ENCODE results near the gene KCNMA1.

The KCNMA1 gene

DNA sequence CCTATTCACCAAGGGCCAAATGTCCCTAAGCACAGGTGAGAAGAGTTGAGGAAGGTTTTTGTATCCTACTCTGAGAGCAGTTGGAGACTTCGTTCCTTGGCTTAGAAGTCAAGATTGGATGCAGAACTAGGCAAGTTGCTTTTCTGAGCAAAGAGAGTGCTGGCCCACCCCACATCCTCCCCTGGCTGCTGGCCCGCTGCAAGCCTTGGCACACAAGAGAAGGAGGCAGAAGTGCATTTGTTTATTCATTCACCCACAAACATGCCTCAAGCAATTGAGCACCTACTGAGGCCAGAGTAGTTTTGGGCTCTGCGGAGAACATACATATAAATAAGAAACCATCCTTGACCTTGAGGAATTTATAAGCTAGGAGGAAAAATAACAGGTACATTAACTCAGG, 318.9 kb downstream of the KCNMA1 start:
- in situ Hi-C loops (cut with MboI; ENCODE audit: low sequenced_read_pairs), result no loop called here

DNA sequence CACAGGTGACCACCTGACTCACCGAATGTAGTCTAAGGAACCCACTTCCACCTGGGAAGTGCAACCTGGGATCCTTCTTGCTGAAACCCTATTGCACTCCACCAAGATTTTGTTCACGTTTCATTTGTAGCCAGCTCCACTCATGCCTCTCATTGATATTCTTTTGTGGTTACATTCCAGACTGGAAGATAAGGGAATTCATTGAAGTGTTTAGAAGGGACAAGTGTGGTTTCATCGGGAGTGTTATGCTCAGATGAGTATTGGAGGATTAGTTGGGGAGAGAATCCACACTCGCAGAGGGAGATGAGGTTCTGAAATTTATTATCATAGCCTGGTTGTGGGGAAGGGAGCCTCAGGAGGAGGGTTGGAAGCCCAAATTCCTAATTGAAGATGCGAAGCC, 320.4 kb downstream of the KCNMA1 start:
- in situ Hi-C loops (cut with MboI; ENCODE audit: low sequenced_read_pairs), result no loop called here

DNA sequence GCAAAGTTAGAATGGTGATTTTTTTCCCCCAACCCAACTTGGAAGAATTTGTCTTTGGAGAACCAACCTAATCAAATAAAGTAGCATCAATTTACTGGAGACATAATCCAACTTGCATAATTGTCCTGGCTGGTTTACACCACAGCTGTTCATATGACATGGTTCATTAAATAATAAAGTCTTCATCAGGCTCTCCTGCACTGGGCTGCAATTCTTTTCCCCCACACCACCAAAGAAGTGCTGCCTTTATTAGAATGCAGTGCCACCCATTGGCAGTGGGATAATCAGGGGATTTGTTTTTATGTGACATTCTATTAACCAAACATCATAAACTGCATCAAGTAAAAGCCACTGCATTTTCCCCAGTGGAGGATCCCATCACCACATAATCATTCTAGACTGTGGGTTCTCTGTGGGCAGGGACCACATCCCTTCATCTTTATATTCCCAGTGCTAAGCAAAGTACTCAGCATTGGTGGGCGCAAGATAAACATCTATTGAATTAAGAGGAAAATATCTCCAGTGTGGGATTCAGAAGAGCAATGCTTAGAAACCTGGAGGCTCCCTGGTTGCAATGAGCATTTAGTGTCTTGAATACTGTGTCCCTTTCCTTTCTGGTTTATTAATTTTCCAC, 322.0 kb downstream of the KCNMA1 start:
- in situ Hi-C loops (cut with MboI; ENCODE audit: low sequenced_read_pairs), result no loop called here

DNA sequence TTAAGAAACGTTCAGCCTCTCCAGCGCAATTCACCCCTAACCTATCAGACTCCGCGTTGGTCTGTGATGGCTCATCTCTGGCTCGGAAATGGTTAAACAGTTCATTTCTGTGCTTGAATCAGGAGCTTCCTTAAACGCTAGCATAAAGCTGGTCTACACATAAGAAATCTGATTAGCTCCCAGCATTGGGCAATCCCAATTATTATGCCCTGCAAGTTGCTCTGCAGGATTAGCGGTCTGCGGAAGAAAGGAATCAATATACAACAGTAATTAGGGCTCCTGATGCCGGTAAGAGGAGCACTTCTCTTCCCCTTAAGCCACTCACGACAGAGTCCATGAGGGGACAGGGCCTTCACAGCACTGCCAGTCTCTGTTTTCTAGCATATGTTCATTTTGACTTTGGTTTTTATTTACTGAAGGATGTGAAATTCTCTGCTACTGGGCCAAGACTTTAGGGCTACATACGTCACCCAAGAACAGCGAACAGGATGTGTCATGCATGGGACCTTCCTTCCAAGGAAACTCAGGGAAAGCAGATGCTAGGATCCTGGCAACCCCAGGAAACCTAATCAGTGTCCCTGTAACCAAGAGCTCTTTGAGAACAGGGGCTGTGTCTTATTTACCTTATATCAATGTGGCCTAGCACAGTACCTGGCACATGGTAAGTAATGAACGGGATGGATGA, 324.4 kb downstream of the KCNMA1 start:
- in situ Hi-C loops (cut with MboI; ENCODE audit: low sequenced_read_pairs), result no loop called here

DNA sequence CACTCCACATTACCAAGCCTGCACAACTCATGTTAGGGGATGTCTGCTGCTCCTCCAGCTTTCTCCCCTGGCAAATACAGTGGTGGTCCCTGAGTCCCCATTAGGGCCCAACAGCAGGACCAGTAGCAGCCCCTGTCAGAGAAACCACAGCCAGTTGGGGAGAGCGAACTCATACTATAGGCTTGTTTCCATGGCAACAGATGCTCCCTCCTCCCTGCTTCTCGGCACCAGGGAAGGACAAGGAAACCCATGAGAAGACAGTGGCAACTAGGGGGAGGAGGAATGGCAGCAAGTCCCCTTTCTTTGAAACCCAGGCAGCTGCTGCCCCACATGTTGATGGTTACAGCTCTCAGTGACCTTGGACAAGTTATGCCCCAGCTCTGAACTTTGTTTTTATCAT, 326.4 kb downstream of the KCNMA1 start:
- in situ Hi-C loops (cut with MboI; ENCODE audit: low sequenced_read_pairs), result no loop called here

DNA sequence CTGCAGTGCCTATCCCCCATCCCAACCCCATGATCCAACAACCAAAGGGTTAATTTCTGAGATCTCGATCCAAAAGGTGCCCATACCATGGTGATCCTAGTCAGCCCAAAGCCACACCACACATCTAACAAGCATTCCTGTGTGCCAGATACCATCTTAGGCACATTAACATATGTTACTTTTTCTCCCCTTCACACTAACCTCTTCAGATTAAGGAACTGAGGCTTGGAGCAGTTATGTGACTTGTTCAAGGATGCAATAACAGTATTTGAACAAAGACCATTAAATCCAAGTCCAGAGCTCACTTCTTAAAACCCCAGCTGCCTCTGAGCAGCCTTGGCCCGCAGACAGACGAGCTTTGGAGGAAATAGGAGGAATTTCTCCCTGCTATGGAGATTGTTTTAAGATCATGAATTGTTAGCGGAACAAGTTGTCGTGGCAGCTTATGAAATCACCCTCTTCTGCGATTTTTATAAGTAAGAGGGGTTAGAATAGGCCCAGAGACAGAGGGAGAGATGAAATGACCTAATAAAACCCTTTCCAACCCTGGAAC, 327.2 kb downstream of the KCNMA1 start:
- in situ Hi-C loops (cut with MboI; ENCODE audit: low sequenced_read_pairs), result no loop called here

DNA sequence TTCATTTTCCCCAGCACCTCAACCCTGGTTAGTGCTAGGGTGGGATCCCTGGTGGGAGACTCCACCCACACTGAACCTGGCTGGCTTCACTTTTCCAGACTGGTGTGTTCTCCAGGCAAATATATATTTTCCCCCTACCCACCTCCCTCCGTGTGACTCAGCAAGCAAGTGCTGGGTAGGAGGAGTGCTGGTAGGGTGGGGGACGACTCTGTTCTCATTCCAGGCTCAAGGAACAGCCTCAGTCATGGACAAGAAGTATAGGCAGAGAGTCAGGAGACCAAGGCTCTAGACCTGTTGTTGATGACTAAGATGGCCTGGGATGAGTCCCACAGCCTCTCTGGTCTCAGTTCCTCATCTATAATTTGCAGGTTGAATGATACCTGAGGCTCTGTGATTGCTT, 328.1 kb downstream of the KCNMA1 start:
- in situ Hi-C loops (cut with MboI; ENCODE audit: low sequenced_read_pairs), result no loop called here

DNA sequence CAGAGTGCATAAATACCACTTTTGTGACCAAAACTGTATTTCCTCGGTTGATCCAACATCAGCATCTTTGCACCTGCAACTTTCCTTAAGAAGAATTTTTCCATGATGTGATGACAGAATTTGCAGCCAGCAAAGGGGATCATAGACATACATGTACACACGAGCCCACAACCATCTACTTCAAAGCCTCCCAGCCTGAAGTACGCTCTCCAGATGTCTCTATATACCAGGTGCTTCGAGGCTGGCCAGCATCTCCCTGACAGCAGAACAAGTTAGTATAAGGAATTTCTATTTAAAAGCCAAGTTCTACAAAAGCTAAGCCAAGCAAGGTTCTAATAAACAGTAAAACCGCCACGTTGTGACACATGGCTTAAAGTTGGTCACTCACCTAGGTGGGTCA, 328.5 kb downstream of the KCNMA1 start:
- in situ Hi-C loops (cut with MboI; ENCODE audit: low sequenced_read_pairs), result no loop called here

DNA sequence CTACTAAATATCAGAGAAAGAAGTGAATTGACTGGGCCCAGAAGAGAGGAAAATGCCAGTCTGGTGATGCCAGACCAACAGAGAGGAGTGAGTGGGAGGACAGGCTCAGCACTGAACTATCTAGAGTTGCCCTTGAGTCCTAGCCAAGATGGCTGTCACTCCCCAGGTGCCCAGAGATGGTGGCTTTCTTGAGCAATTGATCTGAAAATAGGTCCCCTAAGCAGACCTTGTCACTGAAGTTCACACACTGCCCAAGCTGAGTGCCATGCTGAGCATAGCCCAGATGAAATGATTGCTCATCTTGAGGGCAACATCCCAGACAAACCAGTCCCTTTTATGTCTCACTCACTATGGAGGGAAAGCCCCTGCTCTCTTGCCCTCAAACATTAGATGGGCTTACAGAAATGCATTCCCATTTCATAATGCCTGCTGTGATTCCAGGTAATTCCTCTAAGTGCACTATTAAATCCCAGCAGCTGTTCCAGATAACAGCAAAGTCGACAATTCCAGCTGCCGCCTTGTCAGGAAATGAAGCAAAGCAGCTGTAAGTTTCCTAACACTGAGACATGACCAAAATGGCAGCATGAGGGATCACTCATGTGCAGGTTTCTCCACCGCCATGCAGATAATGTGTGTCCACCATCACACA, 329.4 kb downstream of the KCNMA1 start:
- in situ Hi-C loops (cut with MboI; ENCODE audit: low sequenced_read_pairs), result no loop called here

DNA sequence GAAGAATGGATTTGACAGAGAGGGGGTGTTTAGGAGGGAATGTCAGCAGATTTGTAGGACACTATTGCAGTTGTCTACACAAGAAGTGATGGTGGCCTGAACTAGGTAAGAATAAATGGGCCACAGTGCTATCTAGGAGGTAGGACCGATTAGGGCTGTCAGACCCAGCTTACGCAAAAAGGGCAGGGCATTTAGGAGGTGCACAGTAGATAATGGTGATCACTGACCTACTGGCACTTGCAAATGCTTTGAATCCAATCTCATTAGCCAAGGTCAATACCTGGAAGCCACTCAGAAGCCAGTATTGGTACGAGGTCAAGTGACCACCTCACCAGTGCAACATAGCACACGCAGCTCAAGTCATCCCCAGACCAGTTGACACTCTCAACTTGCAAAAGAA, 330.9 kb downstream of the KCNMA1 start:
- in situ Hi-C loops (cut with MboI; ENCODE audit: low sequenced_read_pairs), result no loop called here

DNA sequence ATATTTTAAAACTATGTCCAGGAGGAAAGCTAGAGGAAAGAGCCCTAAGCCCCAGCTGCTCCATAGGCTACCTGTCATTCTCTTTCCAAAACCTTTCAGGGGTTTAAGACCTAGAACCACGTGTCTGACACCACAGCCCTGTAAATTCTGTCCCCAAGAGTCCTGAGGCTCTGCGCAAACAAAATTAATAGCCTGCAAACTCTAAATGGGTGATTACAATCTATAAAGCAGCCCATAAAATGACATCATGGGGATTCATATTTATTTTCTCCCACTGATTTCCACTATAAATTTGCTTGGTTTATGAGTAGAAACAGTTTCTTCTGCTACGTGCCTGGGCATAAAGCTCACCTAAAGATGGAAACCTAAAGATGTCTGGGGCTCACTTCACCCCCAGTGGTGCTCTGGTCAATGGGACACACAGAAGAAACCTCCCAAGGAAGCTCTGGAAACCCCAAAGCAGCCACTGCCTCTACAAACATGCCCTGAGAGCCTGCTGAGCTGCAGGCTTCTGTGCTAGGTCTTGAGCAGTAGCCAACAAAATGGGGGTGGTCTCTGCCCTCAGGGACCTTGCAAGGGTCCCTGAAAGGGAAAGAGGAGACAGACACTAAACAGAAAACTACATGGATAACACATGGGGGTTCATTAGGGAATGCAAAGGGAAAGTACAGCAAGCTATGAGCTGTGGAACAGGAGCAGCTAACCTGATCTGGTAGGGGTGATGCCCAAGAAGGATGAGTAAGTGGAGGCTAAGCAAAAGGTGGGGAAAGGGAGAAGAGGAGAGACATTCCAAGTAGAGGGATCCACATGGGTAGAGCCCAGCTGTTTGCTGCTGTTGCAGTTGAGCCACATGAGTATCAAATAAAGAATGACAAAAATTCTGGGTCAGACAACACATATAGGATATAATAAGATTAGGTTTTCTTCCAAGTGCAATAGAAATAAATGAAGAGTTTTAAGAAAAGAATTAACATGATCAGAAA, 331.7 kb downstream of the KCNMA1 start:
- in situ Hi-C loops (cut with MboI; ENCODE audit: low sequenced_read_pairs), result no loop called here

DNA sequence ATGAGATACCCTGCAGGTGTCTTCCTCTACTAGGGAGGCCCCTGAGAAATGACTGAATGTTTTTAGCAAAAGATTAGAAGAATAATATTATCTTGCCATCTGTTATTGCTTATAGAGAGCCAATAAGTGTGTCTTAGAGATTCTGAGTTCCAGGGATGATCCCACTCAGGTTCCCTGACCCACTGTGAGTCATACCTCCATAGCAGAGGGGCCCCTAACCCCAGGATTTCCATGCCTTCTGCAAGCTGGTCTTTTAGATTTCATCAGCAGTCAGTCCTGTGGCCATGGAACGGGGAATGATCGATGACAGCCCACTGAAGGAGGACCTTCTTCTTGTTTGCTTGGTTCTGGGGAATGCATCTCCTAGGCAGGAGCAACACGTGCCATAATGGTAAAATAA, 333.4 kb downstream of the KCNMA1 start:
- in situ Hi-C loops (cut with MboI; ENCODE audit: low sequenced_read_pairs), result no loop called here

DNA sequence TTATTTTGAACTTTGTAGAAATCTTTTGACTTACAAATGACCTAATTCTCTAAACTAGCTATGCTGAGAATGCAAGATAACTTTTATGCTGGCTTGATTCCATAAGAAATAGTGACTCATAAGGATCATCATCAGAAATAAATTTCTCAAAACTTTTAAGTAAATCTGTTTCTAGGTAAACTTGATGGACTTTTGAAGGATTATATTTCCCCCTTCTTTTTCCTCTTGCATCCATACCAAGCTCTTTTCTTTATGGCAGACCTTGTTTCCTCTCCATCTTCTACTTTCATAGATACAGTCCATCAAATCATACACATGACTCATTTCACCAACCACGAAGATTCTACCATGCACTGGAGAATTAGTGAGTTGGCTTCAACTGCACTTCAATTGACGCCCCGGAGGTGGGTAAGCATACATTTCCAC, 336.3 kb downstream of the KCNMA1 start:
- in situ Hi-C loops (cut with MboI; ENCODE audit: low sequenced_read_pairs), result no loop called here

DNA sequence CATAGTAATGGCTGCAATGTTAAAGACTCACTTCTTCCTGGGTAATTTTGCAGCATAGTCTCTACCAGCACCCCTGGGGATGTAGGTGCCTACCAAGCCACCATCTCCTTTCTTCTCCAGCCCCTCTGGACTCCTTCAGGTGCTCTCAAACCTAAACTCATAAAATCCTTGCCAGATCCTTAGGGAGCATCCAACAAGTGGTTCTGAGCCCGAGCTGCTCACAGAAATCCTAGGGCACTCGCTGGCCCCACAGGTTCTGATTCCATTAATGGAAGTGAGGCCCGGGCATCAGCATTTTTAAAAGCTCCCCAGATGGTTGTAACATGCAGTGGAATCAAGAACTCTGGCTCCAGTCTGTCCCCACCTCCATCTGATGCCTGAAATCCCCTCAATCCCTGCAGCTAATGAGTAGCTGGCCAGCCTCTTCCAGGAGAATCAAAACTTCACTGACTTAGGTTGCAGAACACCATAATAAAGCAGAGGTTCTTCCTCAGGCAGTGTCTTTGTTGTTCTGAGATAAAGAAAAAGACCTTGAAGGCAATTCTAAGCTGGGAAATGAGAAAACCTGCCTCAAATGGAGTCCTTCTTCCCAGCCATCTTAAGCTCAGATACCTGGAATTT, 336.8 kb downstream of the KCNMA1 start:
- in situ Hi-C loops (cut with MboI; ENCODE audit: low sequenced_read_pairs), result no loop called here

DNA sequence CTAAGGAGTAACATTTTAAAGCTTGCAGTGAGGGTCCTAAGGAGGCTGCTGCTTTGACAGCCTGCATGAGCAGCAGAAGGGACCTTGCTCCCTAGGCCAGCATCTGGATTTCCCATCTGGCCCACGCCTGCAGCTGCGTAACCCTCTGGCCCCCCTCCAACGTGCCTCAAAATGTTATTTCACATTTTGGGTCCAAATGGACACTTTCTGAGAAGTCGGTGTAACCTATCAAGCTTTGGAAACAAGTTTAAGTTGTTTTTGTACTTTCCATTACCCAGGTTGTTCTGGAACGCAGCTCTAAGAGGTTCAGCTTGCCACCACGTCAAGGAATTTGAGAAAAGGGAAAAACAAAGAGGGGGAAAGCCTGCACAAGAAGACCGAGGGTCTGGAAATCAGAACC, 338.3 kb downstream of the KCNMA1 start:
- in situ Hi-C loops (cut with MboI; ENCODE audit: low sequenced_read_pairs), result no loop called here

DNA sequence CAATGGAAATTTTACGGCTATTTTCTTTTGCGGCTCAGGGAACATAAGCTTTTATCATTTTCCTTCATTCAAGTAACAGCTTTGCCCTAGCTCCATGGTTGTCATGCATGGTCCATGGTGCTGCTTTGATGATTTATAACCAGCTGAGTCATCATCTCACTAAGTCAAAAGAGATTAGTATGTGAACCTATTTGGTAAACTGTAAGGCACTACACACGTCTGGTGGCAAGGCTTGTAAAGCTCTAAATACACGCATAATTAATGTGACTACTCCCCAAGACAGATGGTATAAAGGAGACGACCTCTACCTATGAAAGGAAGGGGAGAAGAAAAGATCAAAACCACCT, 340.2 kb downstream of the KCNMA1 start:
- in situ Hi-C loops (cut with MboI; ENCODE audit: low sequenced_read_pairs), result no loop called here

DNA sequence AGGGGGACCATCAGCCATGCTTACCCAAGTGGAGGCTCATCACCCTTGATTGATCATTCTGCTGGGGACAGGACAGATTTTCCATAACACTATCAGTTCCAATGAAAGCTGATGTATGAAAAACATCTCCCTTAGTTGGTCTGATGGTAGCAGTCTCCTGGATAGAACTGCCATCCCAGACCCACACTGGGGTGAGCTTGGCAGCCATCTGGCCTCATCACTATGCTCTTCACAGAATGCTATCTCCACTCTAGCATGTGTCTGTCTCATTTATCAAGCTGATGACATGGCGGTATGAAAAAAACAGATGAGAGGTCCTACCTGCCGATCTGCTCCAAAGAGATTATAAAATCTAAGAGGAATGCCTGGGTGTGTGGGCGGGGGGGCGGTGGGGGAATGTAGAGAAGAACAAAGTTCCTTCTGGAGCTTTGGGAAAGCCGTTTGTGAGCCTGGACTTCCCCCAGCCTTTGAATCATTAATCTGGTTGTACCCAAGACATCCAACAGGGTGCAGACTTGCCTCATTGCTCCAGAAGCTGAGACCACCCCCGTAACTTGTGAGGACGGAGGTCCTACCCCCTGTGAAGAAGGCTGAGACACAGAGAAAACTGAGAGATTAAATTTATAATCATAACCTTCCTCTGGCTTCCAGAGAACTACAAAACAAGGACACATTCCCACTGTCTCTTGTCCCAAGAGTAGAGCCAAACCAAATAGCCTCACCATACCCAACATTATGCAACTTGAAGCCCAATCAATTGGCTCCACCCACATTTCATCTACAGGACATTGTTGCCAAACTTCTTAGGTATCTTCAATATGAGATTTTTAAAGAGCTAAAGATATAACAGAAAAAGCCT, 340.8 kb downstream of the KCNMA1 start:
- in situ Hi-C loops (cut with MboI; ENCODE audit: low sequenced_read_pairs), result no loop called here

DNA sequence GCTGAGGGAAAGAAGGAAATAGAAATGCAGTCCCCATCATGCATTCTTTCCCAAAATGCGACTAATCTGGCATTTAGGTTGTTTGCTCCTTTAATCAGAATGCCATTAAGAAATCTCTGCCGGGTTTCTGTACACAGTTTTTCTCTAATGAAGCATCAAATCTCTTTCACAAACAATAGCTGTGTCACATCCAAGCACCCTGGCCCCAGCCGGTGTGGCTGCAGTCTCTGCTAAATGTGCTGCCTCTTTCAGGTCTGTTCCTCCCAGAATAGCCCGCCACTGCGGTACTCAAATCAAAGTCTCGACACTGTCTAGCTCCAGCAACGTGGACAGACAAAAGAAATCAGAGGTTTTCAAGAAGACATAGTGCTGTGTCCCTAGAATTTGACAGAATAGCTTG, 343.8 kb downstream of the KCNMA1 start:
- in situ Hi-C loops (cut with MboI; ENCODE audit: low sequenced_read_pairs), result no loop called here

DNA sequence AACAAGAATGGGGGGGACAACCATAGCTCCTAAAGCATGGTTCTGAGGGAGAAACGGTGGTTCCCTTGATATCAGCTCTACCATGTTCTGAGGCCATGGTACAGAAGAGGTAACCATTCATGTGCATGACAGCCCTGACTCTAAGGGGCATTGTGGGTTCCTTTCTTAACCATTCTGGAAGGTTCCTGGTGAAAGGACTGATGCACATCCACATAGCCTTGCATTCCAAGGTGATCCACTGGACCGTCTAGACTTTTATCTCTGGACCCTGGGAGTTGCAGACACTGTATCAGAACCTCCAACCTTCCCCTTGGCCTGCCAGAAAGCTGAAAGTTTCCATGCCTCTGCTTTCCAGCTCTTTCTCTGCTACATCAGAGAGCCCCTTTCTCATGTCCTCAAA, 344.3 kb downstream of the KCNMA1 start:
- in situ Hi-C loops (cut with MboI; ENCODE audit: low sequenced_read_pairs), result no loop called here

All from HL-60/S4 treated with retinoic acid at 250 ng/mL for 4 days and 3 days (cell line).